Renal pelvis (tissue), 4 donors: ENCODE measurements around the gene TMEM144. TPM values are rescaled to one million over a fixed set of nuclear protein-coding genes. Genes with fewer than 3 reads are reported as not detected.
"Not testable (repeated sequence)": the region's sequence is repeated elsewhere in the genome, so short reads cannot be mapped to it uniquely, and the experiment has no call there.

ENCODE experiments used
- DNase-seq: peaks from one replicate; pipeline ENCODE4 v3.0.0-alpha.2; 2013
- polyA plus RNA-seq, 3 donors: library from polyadenylated mRNA; unstranded; fragments of 120-200 nt; gene quantifications; one replicate each; pipeline ENCODE4 v1.2.1, GENCODE V29; 2013; ENCODE audit not compliant: insufficient read length in 3 of 3

TMEM144 gene
- polyA plus RNA-seq, 3 donors, result 4.2 to 8.2 (median 5.1) TPM

DNA sequence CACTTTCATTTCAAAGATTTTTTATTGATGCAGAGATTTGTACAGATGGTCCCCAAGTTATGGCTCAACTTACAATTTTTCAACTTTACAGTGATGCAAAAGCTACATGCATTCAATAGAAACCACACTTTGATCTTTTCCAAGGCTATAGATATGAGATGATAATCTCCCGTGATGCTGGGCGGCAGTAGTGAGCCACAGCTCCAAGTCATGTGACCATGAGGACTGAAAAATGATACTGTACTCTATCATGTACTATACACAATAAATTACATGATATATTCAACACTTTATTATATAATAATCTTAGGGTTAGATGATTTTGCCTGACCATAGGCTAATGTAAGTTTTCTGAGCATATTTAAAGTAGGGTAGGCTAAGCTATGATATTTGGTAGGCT lies 23.5 kb upstream of the TMEM144 start:
- DNase-seq, result no peak

DNA sequence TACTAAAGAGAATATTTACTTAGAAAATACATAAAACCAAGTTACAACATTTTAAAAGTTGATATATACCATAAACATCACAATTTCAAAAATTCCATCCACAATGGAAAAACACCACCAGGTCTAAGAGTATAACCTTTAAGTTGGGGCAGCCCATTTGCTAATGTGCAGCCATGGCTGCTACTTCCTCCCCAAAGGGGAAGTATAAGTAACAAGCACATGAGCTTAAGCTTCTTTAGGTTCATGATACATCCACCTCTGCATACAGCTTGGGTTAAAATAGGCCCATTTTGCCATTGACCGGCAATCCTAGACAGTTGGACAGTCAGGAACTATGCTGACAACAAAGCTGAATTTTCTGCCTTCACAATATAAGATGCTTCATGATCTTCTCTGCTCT lies 20.9 kb upstream of the TMEM144 start:
- DNase-seq, result no peak

DNA sequence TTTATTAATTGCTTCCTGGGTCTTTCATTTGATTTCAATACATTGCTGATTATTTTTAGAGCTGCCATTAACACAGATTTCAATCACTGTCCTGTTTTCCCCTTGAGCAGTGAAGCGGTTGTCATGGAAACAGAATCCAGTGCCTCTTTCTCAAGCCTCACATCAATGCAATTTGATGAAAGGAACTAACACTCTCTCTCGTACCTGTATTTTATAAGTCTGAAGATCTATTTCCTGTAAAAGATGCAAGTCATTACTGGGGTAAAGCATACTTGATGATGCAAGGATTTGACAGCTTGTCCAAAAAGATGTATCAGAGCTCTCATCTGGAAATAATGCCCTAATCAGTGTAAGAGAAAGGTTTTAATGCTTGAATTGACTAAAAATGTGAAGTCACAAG lies 19.6 kb upstream of the TMEM144 start:
- no peak for DNase-seq

DNA sequence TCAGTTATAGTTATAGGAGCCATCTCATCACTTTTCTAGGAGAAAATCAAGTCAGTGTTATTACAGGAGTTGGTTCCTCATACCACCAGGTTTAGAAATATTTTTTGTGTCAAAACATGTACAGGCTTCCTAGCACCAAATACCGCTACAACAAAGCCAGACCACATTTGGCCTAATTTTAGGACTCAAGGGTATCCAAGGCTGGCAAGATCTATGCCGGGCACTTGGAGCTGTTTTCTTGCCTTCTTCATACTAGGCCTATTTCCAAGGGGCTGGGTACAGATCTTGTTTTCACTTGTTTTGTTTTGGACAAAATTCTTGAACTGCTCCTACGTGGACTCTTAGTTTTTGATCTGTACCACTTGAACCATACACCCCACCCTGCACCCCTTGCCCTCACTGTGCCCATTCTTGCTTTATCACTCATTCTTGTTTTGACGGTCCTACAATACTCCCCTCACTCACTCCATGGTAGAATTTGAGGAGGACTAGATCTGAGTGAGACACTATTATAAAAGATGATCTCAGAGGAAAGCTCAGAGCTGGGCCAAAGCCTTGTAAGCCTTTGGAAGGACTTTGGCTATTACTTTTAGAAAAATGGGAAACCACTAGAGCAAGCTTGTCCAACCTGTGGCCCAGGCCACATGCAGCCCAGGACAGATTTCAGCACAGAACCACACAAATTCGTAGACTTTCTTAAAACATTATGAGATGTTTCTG lies 17.7 kb upstream of the TMEM144 start:
- DNase-seq, result no peak

DNA sequence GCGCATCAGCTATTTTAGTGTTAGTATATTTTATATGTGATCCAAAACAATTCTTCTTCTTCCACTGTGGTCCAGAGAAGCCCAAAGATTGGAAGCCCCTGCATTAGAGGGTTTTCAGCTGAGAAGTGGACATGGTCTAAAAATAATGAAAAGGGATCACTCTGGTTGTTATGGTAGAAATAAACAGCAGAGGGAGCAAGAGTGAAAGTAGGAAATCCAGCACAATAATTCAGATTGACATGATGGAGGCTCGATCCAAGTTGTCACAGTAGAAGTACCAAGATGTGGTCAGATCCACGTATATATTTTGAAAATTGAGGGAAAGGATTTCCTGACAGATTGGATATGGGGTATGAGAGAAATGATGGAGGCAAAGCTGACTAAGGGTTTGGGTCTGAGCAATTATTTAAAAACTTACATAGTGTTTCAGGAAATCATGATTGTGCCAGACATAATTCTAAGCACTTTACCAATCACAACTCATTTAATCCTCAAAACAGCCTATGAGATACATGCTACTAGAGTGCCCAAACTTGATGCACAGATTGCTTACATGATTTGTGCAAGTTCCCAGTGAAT lies 17.0 kb upstream of the TMEM144 start:
- DNase-seq, result no peak

DNA sequence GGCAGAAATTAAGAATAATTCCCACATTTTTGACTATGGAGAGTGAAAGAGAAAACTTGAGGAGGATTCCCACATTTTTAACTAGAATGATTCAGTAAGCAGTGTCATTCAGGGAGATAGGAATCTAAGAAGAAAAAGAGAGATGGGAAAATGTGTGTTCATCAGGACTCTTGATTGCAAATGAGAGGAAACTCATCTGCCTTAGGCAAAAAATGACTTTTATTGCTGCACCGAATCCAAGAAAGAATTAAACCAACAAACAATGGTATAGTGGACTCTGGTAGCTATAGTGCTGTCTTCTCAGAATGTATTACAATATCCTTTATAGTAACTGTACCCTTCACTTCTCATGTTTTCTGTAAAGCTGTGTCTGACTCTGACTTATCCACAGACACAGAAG lies 15.0 kb upstream of the TMEM144 start:
- no peak for DNase-seq

DNA sequence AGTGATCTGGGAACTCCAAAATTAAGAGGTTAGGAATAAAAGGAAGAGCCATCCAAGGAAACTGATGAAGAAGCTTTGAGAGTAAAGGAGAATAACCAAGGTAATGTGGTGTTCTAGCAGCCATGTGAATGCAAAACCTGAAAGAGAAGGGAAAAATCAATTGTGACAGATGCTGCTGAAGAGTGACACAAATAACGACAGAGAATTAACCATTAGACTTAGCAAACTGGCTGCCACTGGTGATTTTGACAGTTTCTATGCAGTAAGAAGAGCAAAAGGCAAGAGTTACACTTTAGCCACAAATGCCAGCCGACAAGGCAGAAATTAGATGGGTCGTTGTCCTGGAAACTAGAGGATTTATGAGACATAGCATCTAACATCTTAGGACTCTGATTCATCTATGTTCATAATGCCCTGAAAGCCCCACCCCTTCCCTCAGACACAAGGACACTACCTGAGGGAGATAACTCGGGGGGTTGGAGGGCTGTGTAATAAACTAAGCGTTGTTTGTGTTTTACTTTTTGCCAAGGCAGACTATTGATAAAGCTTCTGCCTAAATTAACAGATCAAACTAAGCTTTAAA lies 13.0 kb upstream of the TMEM144 start:
- no peak for DNase-seq

DNA sequence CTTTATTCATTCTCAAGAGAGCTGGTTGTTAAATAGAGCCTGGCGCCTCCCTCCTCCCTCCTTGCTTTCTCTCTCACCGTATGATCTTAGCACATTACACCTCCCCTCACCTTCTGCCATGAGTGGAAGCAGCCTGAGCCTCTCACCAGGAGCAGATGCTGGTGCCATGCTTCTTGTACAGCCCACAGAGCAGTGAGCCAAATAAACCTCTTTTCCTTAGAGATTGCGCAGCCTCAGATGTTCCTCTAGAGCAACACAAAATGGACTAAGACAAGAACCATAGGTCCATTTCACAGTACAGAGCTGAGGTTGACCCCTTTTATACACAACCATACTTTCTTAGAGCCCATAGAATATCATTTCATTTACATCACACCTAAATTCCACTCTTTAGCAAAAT lies 10.1 kb upstream of the TMEM144 start:
- no peak for DNase-seq

DNA sequence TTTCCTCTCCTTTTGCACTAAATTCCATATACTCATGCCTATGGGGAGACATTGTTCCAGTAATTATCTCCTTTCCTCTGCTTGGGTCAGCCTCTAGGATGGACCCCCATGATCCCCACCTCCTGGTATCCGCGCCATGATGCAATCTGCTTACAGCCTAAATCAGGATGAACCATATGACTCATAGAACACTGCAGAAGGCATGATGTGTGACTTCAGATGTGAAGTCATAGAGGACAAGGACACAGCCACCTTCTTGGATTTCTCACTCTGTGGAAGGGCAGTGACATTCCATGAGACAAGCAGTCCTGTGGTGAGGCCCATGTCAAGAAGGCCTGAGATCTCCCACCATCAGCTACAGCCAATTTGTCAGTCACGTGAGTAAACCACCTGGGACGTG lies 9.0 kb upstream of the TMEM144 start:
- no peak for DNase-seq

DNA sequence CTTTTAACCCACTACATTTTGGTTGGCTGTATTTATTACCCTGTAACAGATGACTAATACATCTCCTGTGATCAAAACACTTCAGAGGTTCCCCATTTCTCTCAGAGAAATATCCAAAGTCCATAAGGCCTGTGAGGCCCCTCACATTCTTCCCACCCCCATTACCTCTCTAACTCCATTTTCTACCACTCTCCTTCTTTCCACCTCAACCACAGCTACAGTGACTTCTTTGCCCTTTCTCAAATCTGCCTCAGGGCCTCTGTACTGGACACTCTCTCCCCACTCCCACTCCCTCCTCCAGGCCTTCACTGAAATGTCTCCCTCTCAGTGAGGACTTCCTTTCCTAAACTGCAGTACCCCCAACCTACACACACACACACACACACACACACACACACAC lies 8.4 kb upstream of the TMEM144 start:
- no peak for DNase-seq

DNA sequence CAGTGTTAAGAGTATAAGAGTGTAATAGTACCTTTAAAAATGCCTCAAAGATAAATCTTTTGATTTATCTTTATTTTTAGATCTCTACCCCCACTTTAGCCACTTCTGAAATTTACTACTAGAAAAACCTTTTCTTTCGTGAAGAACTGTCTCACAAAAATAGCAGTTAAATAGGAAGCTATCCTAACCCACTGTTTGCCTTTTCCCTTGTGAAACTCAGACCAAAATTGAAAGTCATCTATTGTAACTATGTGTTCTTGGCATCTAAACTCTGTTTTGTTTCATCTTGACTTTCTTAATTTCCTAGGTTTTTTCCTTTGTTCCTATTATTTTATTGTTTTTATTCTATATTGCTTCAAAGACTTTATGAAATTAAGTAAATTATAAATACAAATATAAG lies 7.8 kb upstream of the TMEM144 start:
- DNase-seq, result no peak

DNA sequence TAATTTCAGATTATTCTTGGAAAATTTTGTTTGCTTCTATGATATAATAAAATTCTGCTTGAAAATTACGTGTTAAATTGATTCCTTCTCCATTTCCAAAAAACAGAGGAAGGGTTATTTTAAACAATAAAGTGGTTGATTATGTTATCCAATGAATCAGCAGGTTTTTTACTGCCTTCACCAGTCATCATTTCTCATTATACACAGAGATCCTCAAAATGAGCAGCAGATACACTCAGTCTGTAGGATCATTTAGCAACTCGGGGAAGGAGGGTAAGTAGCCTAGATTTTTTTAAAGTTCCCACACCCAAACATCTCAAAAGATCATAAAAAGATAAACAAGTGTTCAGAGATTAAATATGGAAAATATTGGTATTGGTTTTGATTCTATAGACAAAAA lies 6.8 kb upstream of the TMEM144 start:
- DNase-seq, result no peak

DNA sequence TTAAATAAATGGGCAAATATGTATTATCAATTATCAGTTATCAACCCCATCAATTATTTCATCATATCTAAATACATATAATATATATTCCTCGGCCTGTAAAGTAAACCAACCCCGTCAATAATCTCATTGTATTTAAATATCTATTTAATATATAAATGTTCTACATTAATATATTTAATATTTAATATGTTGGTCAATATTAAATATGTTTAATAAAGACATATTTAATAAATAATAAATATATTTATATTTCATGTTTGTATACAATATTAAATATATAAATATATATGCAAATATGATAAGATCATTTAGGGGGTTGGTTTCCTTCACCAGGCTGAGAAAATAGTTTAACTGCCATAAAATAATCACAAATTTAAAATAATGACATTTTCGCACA lies 6.4 kb upstream of the TMEM144 start:
- no peak for DNase-seq

DNA sequence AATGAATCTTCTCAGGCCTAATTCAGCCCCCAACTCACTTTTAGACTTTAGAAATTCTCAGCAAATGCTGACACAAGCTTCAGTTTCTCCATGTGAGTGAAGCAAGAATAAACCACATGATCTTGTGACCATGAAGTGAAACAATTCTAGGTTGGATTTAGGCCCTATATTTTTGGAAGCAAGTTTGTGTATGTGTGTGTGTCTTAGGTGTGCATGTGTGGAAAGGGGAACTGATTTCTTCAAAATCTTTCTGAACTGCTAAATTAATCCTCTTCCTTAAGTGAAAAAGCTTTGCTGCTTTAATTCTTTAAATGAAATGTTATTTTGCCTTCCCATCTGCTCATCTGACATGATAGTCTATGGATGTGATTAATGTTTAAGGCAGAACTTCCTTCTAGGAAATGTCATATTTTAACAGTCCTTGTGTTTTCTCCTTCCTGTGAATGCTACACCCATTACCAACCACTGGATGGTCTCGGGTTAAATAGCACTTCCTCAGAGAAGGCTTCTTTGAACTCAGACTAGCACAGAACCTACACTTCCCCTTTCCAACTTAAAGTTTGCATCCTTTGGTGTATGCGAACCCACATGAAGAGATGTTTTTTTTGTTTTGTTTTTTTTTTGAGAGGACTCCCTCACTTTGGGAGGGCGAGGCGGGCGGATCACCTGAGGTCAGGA lies 1.2 kb upstream of the TMEM144 start:
- no peak for DNase-seq

DNA sequence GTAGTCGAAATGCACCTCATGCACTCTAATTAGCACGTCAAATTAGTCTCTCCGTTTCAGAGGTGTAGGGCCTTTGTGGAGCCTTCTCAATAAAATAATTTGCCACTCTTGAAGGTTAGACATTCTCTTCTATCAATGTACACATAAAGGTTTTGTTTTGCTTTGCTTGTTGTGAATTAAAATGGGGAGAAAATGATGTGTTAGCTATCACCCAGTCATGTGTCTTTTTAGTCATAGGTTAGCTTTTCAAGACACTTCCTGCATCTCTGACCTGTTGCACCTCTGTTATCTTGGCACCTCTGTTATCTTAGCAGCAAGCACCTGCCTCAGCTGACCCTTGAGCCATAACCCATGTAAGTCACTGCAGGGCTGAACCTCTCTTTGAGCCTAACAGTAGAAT lies 936 bp downstream of the TMEM144 start:
- no peak for DNase-seq

DNA sequence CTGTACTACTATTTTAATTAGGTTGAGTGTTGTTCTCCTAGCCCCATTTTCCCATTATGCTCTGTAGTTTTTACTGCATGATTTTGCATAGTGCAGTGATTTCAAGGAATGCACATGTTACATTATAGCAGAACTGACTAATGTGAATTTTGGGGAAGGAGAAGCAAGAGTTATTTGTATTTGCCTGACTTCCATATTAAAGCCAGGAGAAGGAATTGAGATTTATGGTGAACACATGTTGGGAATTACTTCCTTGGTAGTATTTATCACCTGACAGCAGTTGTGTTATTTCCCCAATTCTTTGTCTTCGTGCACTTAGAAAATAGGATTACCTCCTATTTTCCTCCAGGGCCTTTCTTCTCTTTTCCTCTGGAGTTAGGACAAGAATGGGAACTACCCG lies 3.2 kb downstream of the TMEM144 start:
- DNase-seq, result no peak

DNA sequence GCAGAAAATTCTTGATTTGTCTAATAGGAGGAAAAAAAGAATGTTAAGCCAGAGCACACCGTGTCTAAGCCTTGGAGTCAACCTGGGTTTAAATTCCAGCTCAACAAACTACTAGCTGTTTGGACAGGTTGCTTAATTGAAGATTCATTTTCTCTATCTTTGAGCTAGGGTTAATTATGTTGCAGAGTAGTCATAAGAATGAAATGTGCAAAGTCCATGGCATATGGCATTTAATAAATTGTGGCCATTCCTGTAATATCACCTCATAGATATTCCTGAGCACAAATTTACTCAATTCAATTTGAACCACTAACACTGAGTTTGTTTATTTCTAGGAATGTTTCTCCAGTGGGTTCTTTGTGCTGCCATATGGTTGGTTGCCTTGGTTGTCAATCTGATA lies 4.6 kb downstream of the TMEM144 start:
- DNase-seq, result no peak

DNA sequence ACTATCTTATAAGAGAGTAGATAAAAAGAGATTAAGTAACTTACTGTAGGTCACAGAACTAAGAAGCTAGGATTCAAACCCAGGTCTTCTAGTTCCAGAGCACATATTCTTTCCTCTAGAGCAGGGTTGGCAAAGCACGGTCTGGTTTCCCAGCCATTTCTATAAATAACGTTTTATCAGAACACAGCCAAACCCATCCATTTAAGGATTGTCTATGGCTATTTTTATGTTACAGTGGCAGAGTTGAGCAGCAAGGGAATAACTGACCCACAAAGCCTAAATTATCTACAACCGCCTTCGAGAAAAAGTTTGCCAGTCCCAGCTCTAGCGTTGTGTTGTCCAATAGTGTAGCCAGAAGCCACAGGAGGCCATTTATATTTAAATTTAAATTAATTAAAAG lies 7.5 kb downstream of the TMEM144 start:
- no peak for DNase-seq

DNA sequence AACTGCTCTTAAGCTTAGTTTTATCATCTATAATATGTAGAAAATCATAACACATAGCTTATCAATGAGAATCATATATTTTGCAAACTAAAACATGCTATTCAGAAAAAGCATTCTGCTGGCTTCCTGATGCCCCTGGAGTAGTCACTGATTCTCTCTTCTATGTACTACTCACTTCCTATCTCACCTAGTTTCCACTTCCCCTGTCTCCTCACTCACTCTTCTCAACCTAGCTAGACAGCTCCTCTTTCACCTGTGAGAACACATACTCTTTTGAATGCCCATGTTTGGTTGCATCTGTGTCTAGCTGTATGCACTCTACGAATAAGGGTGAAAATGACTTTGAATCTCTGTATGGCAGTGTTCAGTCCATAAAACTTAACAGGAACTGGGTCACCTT lies 9.3 kb downstream of the TMEM144 start:
- DNase-seq, result no peak

DNA sequence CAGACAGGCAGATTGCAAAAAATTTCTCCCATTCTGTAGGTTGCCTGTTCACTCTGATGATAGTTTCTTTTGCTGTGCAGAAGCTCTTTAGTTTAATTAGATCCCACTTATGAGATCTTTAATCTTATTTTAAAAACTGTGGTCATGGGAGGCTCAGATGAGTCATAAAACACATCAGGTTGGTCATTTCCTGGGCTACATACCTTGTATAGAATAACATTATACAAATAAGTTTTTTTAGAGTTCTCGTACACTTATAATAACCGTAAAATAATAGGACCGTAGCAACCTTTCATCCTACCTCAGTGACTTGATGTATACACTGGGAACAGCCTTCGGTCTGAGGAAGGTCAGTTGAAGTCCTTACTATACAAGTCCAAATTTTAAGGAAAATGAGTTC lies 14.0 kb downstream of the TMEM144 start:
- not testable (repeated sequence) for DNase-seq

DNA sequence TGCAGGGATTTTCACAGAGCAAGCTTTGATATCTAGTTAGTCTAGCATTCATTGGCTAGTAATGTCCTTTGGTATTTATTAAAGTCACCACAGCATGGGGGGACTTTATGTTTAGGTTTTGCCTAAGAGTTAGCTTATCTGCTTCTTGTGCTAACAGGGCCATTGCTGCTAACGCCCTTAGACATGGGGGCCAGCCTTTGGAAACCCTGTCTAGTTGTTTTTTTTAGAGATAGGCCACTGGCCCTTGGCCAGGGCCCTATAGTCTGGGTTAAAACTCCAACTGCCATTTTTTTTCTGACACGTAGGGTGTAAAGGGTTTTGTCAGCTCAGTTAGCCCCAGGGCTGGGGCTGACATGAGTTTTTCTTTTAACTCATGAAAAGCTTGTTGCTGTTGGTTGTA lies 14.7 kb downstream of the TMEM144 start:
- not testable (repeated sequence) for DNase-seq

DNA sequence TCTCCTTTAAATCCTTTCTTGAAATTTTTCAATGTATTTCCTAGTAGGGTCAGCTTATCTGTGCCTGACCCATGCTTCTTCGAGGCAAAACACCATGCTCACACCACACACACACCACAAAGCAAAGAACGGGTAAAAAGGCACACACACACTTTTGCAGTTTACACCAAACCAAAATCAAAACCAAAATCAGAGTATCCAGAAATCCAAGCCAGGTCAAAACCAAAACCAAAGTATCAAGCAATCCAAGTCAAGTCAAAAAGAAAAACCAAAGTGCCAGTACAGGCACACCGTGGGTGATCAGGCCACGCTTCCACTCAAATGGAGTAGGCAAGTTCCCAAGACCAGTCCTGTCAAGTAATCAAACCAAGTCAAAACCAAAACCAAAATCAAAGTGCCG lies 17.6 kb downstream of the TMEM144 start:
- not testable (repeated sequence) for DNase-seq

DNA sequence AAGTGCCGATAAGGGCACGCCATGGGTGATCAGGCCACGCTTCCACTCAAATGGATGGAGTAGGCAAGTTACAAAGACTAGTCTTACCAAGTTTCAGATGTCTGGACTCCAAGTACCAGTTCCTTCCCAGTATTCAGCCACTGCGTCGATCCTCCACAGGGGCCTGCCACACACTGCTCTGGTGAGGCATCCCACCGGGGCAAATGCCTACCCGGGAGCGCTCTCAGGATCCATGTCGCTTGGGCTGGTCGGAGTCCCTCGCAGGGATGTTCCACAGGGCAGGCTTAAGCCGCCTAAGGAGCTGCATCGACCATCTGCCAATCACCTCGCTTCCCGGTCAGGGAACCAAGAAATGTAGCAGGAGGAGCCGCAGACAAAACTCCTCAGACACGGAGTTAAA lies 18.1 kb downstream of the TMEM144 start:
- not testable (repeated sequence) for DNase-seq
